H1 (cell line): ENCODE data around the gene SPATS2L.

Experiments
- ATF3 ChIP-seq: IDR thresholded peaks from 2 replicates; pipeline ENCODE4 v1.6.1; 2011; ENCODE audit warnings: low read depth, mild to moderate bottlenecking, low read length; ENCODE audit not compliant: insufficient read depth
- CBX5 ChIP-seq: fragments of 300-800, 300-1000 bp; sonication (generic); IDR thresholded peaks from 2 replicates; pipeline ENCODE4 v1.7.1; 2016; ENCODE audit warnings: antibody characterized with exemption, low read length, low read depth
- CEBPB ChIP-seq: IDR thresholded peaks from 2 replicates; pipeline ENCODE4 v1.6.1; 2012; ENCODE audit warnings: low read depth, low read length
- CTCF ChIP-seq, 3 experiments: IDR thresholded peaks; 1 replicate in 2 of 3; 2 replicates in 1 of 3; pipeline versions ENCODE4 v1.5.1 to v1.6.1; 2011; ENCODE audit warnings: low read length in 3 of 3, mild to moderate bottlenecking in 3 of 3, inconsistent platforms in 2 of 3, low read depth in 1 of 3, moderate library complexity in 1 of 3; ENCODE audit not compliant: insufficient read depth in 1 of 3; ENCODE audit errors: control extremely low read depth in 1 of 3
- EGR1 ChIP-seq: IDR thresholded peaks from 2 replicates; pipeline ENCODE4 v1.6.1; 2011; ENCODE audit warnings: low read depth, low read length, borderline replicate concordance
- HDAC2 ChIP-seq, 2 experiments: fragments of 300-600 bp in 1 of 2; sonication (generic) in 1 of 2; IDR thresholded peaks; 2 replicates each; pipeline ENCODE4 v1.6.1; 2011 to 2012; ENCODE audit warnings: low read depth in 2 of 2, low read length in 2 of 2, mild to moderate bottlenecking in 2 of 2, moderate library complexity in 2 of 2, borderline replicate concordance in 1 of 2, inconsistent platforms in 1 of 2
- JUN ChIP-seq: IDR thresholded peaks from 2 replicates; pipeline ENCODE4 v1.6.1; 2011; ENCODE audit warnings: low read depth, mild to moderate bottlenecking, improper control_type of control experiment, low read length
- KDM1A ChIP-seq: fragments of 200-600, 300-600 bp; sonication (generic); IDR thresholded peaks from 2 replicates; pipeline ENCODE4 v1.7.1; 2016; ENCODE audit warnings: mild to moderate bottlenecking, low read length, borderline replicate concordance
- SP4 ChIP-seq: IDR thresholded peaks from 2 replicates; pipeline ENCODE4 v1.6.1; 2012; ENCODE audit warnings: low read length, inconsistent platforms
- TAF1 ChIP-seq: IDR thresholded peaks from 2 replicates; pipeline ENCODE4 v1.6.1; 2011; ENCODE audit warnings: mild to moderate bottlenecking, low read depth, low read length
- TBP ChIP-seq: IDR thresholded peaks from 2 replicates; pipeline ENCODE4 v1.6.1; 2011; ENCODE audit warnings: low read depth, low read length, improper control_type of control experiment

GRCh38 chr2:200345975-200346374 lies 39.5 kb downstream of the SPATS2L start:
- no peak for TF ChIP-seq TAF1
- TF ChIP-seq KDM1A = no peak
- TF ChIP-seq SP4 = no peak
- no peak for TF ChIP-seq CTCF (IDR thresholded peaks at IDR 0.05; ENCODE audit: control extremely low read depth in 1 of 3, insufficient read depth in 1 of 3, low read depth in 1 of 3, low read length in 3 of 3)
- no peak for TF ChIP-seq JUN
- TF ChIP-seq CBX5 = no peak
- no peak for TF ChIP-seq TBP
- no peak for TF ChIP-seq HDAC2 (IDR thresholded peaks at IDR 0.05; ENCODE audit: borderline replicate concordance in 1 of 2, low read depth in 2 of 2, low read length in 2 of 2)
- TF ChIP-seq ATF3 = no peak
- TF ChIP-seq CEBPB = no peak
- no peak for TF ChIP-seq EGR1
